ENCODE results near the gene CRELD1. TPM values are rescaled to one million over a fixed set of nuclear protein-coding genes. Genes with fewer than 3 reads are reported as not detected.

The CRELD1 gene, protein sequence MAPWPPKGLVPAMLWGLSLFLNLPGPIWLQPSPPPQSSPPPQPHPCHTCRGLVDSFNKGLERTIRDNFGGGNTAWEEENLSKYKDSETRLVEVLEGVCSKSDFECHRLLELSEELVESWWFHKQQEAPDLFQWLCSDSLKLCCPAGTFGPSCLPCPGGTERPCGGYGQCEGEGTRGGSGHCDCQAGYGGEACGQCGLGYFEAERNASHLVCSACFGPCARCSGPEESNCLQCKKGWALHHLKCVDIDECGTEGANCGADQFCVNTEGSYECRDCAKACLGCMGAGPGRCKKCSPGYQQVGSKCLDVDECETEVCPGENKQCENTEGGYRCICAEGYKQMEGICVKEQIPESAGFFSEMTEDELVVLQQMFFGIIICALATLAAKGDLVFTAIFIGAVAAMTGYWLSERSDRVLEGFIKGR
- 10 to 100 TPM; 23.0 to 55.2 (median 48.0) TPM for total RNA-seq
- 27.0 TPM for total RNA-seq (2013)
- 3.9 to 25.2 (median 12.0) reads per million in 29 experiments for total RNA-seq

- Mint-ChIP-seq H3K27ac (peak within 1 kb of the TSS; percentile 96 to 98), H3K36me3 (peaks cover 19% of the 10 kb centered on the region), H3K4me1 (peaks cover 36 to 47% (median 36%) of the 10 kb centered on the region in 3 donors), H3K27me3 (no peaks in the 10 kb centered on the region), H3K9me3 (no peaks in the 10 kb centered on the region), H3K4me3 (peak within 1 kb of the TSS; percentile 89 to 98 (median 94))
- ATAC-seq (replicated peaks in 1 of 4) (peak; percentile 82 to 87 (median 84)), DNase-seq (peak; percentile 90 to 99 (median 96))
- POLR2A ChIA-PET: interaction anchor here (0.5 to 2.2 kb wide), 13 partner anchors 13 to 1339 kb away, joined by 3 to 14 read pairs (median 7); partner anchors contain the start of genes ATG7 (in 1 of the 2), FANCD2 (in 1 of the 2), IL17RE (in 1 of the 2) and JAGN1 (in 1 of the 2)
- CTCF ChIA-PET: interaction anchor here (0.7 to 3.3 kb wide), 11 partner anchors 8 to 388 kb away, joined by 3 to 33 read pairs (median 5); partner anchors contain the start of genes EMC3 (in 1 of the 2), FANCD2 (in 1 of the 2), PRRT3 (in 1 of the 2) and SEC13 (in 1 of the 2)
- Histone ChIP-seq H3K27ac (ENCODE audit: low read length) (peak within 1 kb of the TSS; percentile 90), H3K4me3 (ENCODE audit: control insufficient read depth in 1 of 2, extremely low read depth in 1 of 2, low read length in 1 of 2) (peak within 1 kb of the TSS; percentile 75 to 77), H3K9me3 (no peaks in the 10 kb centered on the region), H3K4me1 (ENCODE audit: control insufficient read depth in 1 of 2, extremely low read depth in 1 of 2, insufficient read depth in 2 of 2, low read length in 2 of 2) (peaks cover 15 to 40% of the 10 kb centered on the region in 2 experiments), H3K27me3 (replicated peaks in 1 of 2; ENCODE audit: control insufficient read depth in 2 of 2, extremely low read depth in 1 of 2, insufficient read depth in 2 of 2, low read length in 1 of 2) (no peaks in the 10 kb centered on the region), H3K36me3 (ENCODE audit: control insufficient read depth in 2 of 2, extremely low read depth in 1 of 2, insufficient read depth in 1 of 2, low read length in 1 of 2) (peaks cover 0 to 18% of the 10 kb centered on the region in 2 donors)
- under 1% methylated on average over 50 of the region's 50 CpGs for WGBS (ENCODE audit: insufficient coverage)
Observed at GRCh38 chr3:9933561-9934234, at the start of gene CRELD1. Gene CRELD1, plus strand, starts transcription at chr3:9933834. Its CDS starts 605 bp downstream, at chr3:9934439.

DNA sequence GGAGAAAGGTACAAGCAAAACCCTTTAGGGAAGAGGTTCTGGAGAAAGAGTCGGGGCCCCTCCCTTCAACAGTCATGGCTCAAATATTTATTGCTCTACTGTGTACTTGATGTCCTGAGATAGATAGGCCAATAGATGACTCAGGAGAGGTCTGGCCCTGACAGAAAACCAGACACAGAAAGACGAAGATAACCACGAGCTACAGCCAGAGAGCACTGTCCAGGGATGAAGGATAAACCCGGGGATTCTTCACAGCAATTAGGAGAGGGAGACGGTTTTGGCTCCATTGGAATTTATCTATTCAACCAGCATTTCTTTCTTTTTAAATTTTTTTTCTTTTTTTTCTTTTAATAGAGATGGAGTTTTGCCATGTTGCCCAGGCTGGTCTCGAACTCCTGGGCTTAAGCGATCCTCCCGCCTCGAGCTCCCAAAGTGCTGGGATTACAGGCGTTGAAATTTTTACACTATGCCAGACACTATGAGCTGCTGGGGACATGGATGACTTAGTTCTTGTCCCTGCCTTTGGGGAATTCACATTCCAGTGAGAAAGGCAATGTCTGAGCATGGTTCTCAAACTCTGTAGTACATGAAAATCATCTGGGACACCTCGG is 49.0 kb upstream of the CRELD1 start:
- Histone ChIP-seq H3K27ac (ENCODE audit: low read length) (no peak overlapping the region), H3K4me3 (ENCODE audit: control insufficient read depth in 1 of 2, extremely low read depth in 1 of 2, low read length in 1 of 2) (no peak overlapping the region), H3K27me3 (replicated peaks in 1 of 2; ENCODE audit: control insufficient read depth in 2 of 2, extremely low read depth in 1 of 2, insufficient read depth in 2 of 2, low read length in 1 of 2) (peaks cover 0 to 3% of the 10 kb centered on the region in 2 experiments), H3K4me1 (ENCODE audit: control insufficient read depth in 1 of 2, extremely low read depth in 1 of 2, insufficient read depth in 2 of 2, low read length in 2 of 2) (no peaks in the 10 kb centered on the region), H3K36me3 (ENCODE audit: control insufficient read depth in 2 of 2, extremely low read depth in 1 of 2, insufficient read depth in 1 of 2, low read length in 1 of 2) (no peaks in the 10 kb centered on the region), H3K9me3 (no peaks in the 10 kb centered on the region)
- no peak for ATAC-seq (replicated peaks in 1 of 4)
- DNase-seq: no peak
- Mint-ChIP-seq H3K9me3 (no peaks in the 10 kb centered on the region), H3K27ac (no peak overlapping the region), H3K4me3 (no peak overlapping the region), H3K36me3 (no peaks in the 10 kb centered on the region), H3K27me3 (no peaks in the 10 kb centered on the region), H3K4me1 (peaks cover 0 to 3% (median 0%) of the 10 kb centered on the region in 3 donors)
- ChIA-PET CTCF (no interaction called here), POLR2A (no interaction called here)
- WGBS (ENCODE audit: insufficient coverage): 97% methylated on average over 6 of the region's 11 CpGs

DNA sequence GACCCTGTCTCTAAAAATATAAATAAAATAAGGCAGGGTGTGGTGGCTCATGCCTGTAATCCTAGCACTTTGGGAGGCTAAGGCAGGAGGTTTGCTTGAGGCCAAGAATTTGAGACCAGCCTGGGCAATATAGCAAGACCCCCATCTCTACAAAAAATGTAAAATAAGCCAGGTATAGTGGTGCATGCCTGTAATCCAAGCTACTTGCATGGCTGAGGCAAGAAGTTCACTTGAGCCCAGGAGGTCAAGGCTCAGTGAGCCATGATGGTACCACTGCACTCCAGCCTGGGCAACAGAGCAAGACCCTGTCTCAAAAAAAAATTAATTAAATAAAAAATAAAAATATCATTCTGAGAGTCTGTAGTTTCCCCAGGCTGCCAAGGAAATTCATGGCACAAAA is 47.3 kb upstream of the CRELD1 start:
- no peaks in the 10 kb centered on the region for H3K27me3 Mint-ChIP-seq
- Histone ChIP-seq H3K27ac (ENCODE audit: low read length) (no peak overlapping the region), H3K4me3 (ENCODE audit: control insufficient read depth in 1 of 2, extremely low read depth in 1 of 2, low read length in 1 of 2) (no peak overlapping the region), H3K9me3 (no peaks in the 10 kb centered on the region), H3K27me3 (replicated peaks in 1 of 2; ENCODE audit: control insufficient read depth in 2 of 2, extremely low read depth in 1 of 2, insufficient read depth in 2 of 2, low read length in 1 of 2) (no peaks in the 10 kb centered on the region), H3K4me1 (ENCODE audit: control insufficient read depth in 1 of 2, extremely low read depth in 1 of 2, insufficient read depth in 2 of 2, low read length in 2 of 2) (peaks cover 4 to 10% of the 10 kb centered on the region in 2 experiments), H3K36me3 (ENCODE audit: control insufficient read depth in 2 of 2, extremely low read depth in 1 of 2, insufficient read depth in 1 of 2, low read length in 1 of 2) (no peaks in the 10 kb centered on the region)
- ChIA-PET CTCF (interaction anchor here in 1 of 2 donors (0.6 kb wide), 1 partner anchor 46 kb away, joined by 5 read pairs; no protein-coding TSS in a partner anchor), POLR2A (no interaction called here)
- no peak overlapping the region for H3K4me3 Mint-ChIP-seq
- no peak overlapping the region for H3K27ac Mint-ChIP-seq
- DNase-seq (no peak), ATAC-seq (replicated peaks in 1 of 4) (no peak)
- no peaks in the 10 kb centered on the region for H3K36me3 Mint-ChIP-seq
- peaks cover 4 to 11% (median 6%) of the 10 kb centered on the region in 3 donors for H3K4me1 Mint-ChIP-seq
- H3K9me3 Mint-ChIP-seq: no peaks in the 10 kb centered on the region

DNA sequence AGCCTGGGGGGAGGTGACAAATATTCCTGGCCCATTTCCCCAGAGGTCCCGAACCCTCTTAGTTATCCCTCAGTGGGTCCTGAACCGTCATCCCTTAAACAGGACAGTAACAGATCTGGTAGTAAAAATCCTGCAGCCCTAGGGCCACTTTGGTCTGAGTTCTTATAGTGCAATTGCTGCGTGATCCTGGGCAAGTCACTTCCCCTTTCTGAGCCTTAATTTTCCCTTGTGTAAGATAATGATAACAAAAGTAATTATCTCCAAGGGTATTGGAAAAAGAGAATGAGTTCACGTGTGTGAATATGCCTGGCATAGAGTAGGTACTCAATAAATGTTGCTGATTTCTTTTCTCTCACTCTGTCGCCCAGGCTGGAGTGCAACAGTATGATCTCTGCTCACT is 46.2 kb upstream of the CRELD1 start:
- ChIA-PET POLR2A (no interaction called here), CTCF (no interaction called here)
- no peaks in the 10 kb centered on the region for H3K9me3 Mint-ChIP-seq
- no peak overlapping the region for H3K27ac Mint-ChIP-seq
- no peak overlapping the region for H3K4me3 ChIP-seq (ENCODE audit: control insufficient read depth in 1 of 2, extremely low read depth in 1 of 2, low read length in 1 of 2)
- H3K4me1 Mint-ChIP-seq: peaks cover 14 to 20% (median 14%) of the 10 kb centered on the region in 3 donors
- DNase-seq (no peak), ATAC-seq (replicated peaks in 1 of 4) (no peak)
- H3K4me3 Mint-ChIP-seq: no peak overlapping the region
- H3K27me3 Mint-ChIP-seq: no peaks in the 10 kb centered on the region
- H3K9me3 ChIP-seq: no peaks in the 10 kb centered on the region
- 100% methylated on average over 1 of the region's 5 CpGs for WGBS (ENCODE audit: insufficient coverage)
- H3K27me3 ChIP-seq (replicated peaks in 1 of 2; ENCODE audit: control insufficient read depth in 2 of 2, extremely low read depth in 1 of 2, insufficient read depth in 2 of 2, low read length in 1 of 2): no peaks in the 10 kb centered on the region
- peaks cover 8 to 18% of the 10 kb centered on the region in 2 experiments for H3K4me1 ChIP-seq (ENCODE audit: control insufficient read depth in 1 of 2, extremely low read depth in 1 of 2, insufficient read depth in 2 of 2, low read length in 2 of 2)
- H3K36me3 ChIP-seq (ENCODE audit: control insufficient read depth in 2 of 2, extremely low read depth in 1 of 2, insufficient read depth in 1 of 2, low read length in 1 of 2): peaks cover 0 to under 1% of the 10 kb centered on the region in 2 donors
- no peak overlapping the region for H3K27ac ChIP-seq (ENCODE audit: low read length)
- peaks cover 3% of the 10 kb centered on the region for H3K36me3 Mint-ChIP-seq

DNA sequence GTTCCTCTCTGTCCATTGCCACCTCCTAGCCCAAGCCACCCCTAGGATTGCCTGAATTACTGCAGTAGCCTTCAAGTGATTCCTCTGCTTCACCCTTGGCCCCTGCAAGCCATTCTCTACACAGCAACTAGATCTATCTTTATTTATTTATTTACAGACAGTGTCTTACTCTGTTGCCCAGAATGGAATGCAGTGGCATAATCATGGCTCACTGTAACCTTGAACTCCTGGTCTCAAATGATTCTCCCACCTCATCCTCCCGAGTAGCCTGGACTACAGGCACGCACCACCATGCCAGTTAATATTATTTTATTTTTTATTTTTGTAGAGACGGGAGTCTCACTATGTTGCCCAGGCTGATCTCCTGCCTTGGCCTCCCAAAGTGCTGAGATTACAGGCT is 45.1 kb upstream of the CRELD1 start:
- Histone ChIP-seq H3K9me3 (no peaks in the 10 kb centered on the region), H3K36me3 (ENCODE audit: control insufficient read depth in 2 of 2, extremely low read depth in 1 of 2, insufficient read depth in 1 of 2, low read length in 1 of 2) (peaks cover 3 to 11% of the 10 kb centered on the region in 2 donors), H3K27me3 (replicated peaks in 1 of 2; ENCODE audit: control insufficient read depth in 2 of 2, extremely low read depth in 1 of 2, insufficient read depth in 2 of 2, low read length in 1 of 2) (no peaks in the 10 kb centered on the region), H3K4me3 (ENCODE audit: control insufficient read depth in 1 of 2, extremely low read depth in 1 of 2, low read length in 1 of 2) (no peak overlapping the region), H3K27ac (ENCODE audit: low read length) (no peak overlapping the region), H3K4me1 (ENCODE audit: control insufficient read depth in 1 of 2, extremely low read depth in 1 of 2, insufficient read depth in 2 of 2, low read length in 2 of 2) (peaks cover 8 to 18% of the 10 kb centered on the region in 2 experiments)
- no peak for DNase-seq
- POLR2A ChIA-PET: no interaction called here
- Mint-ChIP-seq H3K9me3 (no peaks in the 10 kb centered on the region), H3K4me3 (no peak overlapping the region), H3K27me3 (no peaks in the 10 kb centered on the region), H3K4me1 (peaks cover 24 to 28% (median 24%) of the 10 kb centered on the region in 3 donors), H3K36me3 (peaks cover 12% of the 10 kb centered on the region), H3K27ac (no peak overlapping the region)
- WGBS (ENCODE audit: insufficient coverage): 100% methylated on average over 1 of the region's 3 CpGs
- CTCF ChIA-PET: interaction anchor here in 1 of 2 donors (0.6 kb wide), 1 partner anchor 88 kb away, joined by 3 read pairs; no protein-coding TSS in a partner anchor
- no peak for ATAC-seq (replicated peaks in 1 of 4)

DNA sequence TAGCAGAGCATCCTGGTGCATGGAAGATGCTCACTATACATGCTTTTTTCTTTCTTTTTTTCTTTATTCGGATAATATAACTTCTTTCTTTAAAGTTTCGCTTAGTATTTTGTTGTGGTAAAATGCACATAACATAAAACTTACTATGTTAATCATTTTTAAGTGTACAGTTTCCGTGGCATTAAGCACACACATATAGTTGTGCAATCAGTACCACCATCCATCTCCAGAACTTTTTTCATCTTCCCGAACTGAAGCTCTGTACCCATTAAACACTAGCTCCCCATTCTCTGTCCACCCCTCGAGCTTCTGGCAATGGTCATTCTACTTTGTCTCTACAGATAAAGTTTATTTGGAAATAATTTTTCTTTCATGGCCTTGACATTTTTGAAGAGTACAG is 44.2 kb upstream of the CRELD1 start:
- WGBS (ENCODE audit: insufficient coverage): 100% methylated on average over 2 of the region's 5 CpGs
- peak overlapping the region; percentile 95 to 98 for H3K27ac Mint-ChIP-seq
- H3K9me3 Mint-ChIP-seq: no peaks in the 10 kb centered on the region

More for the DNA sequence above, 44.2 kb upstream of the CRELD1 start:
- no peak overlapping the region for H3K4me3 ChIP-seq (ENCODE audit: control insufficient read depth in 1 of 2, extremely low read depth in 1 of 2, low read length in 1 of 2)
- peaks cover 8 to 18% of the 10 kb centered on the region in 2 experiments for H3K4me1 ChIP-seq (ENCODE audit: control insufficient read depth in 1 of 2, extremely low read depth in 1 of 2, insufficient read depth in 2 of 2, low read length in 2 of 2)
- ATAC-seq (replicated peaks in 1 of 4) (no peak), DNase-seq (no peak)
- H3K36me3 ChIP-seq (ENCODE audit: control insufficient read depth in 2 of 2, extremely low read depth in 1 of 2, insufficient read depth in 1 of 2, low read length in 1 of 2): peaks cover 3 to 15% of the 10 kb centered on the region in 2 donors
- Mint-ChIP-seq H3K4me3 (peak overlapping the region; percentile 94 to 96 (median 96)), H3K36me3 (peaks cover 17% of the 10 kb centered on the region), H3K4me1 (peaks cover 31 to 36% (median 32%) of the 10 kb centered on the region in 3 donors), H3K27me3 (no peaks in the 10 kb centered on the region)
- ChIA-PET CTCF (interaction anchor here (0.6 to 1.2 kb wide), 4 partner anchors 17 to 57 kb away, joined by 3 to 4 read pairs (median 3); no protein-coding TSS in a partner anchor), POLR2A (interaction anchor here in 1 of 2 donors (0.6 to 2.5 kb wide), 3 partner anchors 36 to 526 kb away, joined by 4 to 14 read pairs (median 6); partner anchors contain the start of gene CRELD1)
- no peaks in the 10 kb centered on the region for H3K27me3 ChIP-seq (replicated peaks in 1 of 2; ENCODE audit: control insufficient read depth in 2 of 2, extremely low read depth in 1 of 2, insufficient read depth in 2 of 2, low read length in 1 of 2)
- H3K27ac ChIP-seq (ENCODE audit: low read length): peak overlapping the region; percentile 100
- H3K9me3 ChIP-seq: no peaks in the 10 kb centered on the region
